IMR-90 (cell line): Measurements from ENCODE around the gene LPGAT1. TPM values are rescaled to one million over a fixed set of nuclear protein-coding genes. Genes with fewer than 3 reads are reported as not detected.

Experiments used
- ATAC-seq: fragments of 200-7000 bp; cut with Tn5 transposase; 2 replicates; pipeline ENCODE4 v1.9.1; 2020; ENCODE audit warnings: low read depth, mild to moderate bottlenecking, moderate library complexity
- BruUV-seq: library from RNA; stranded (reverse); fragments of 400-500 nt; replicated peaks from 2 replicates; lab custom pipeline; 2021; lab: Mats Ljungman, UMichigan
- CTCF ChIA-PET: fragments of 300-600 bp; formaldehyde crosslinking; extraction: SDS; loops from one replicate; lab custom pipeline; 2021; ENCODE audit warnings: antibody characterized with exemption; lab: Yijun Ruan, JAX
- POLR2A ChIA-PET: fragments of 300-600 bp; sonication (Branson Sonifier 250); formaldehyde crosslinking; loops from one replicate; lab custom pipeline; 2022; ENCODE audit warnings: antibody characterized with exemption; ENCODE audit not compliant: unreplicated experiment; lab: Charles Lee
- DNase-seq: peaks from one replicate; pipeline ENCODE4 v3.0.0; 2013
- H2AFZ ChIP-seq: replicated peaks from 2 replicates; pipeline ENCODE3; 2013; ENCODE audit warnings: low read length, mild to moderate bottlenecking; ENCODE audit not compliant: poor library complexity
- H2AK5ac ChIP-seq: 2 replicates; pipeline ENCODE4 v1.6.1; 2013; ENCODE audit warnings: low read depth, low read length, inconsistent platforms
- H2AK9ac ChIP-seq: replicated peaks from 2 replicates; pipeline ENCODE3; 2013; ENCODE audit warnings: mild to moderate bottlenecking, low read depth, low read length, moderate library complexity; ENCODE audit not compliant: poor library complexity
- H2BK120ac ChIP-seq: 2 replicates; pipeline ENCODE4 v1.6.1; 2013; ENCODE audit warnings: low read depth, low read length, inconsistent platforms
- H2BK15ac ChIP-seq: 3 replicates; pipeline ENCODE4 v1.6.1; 2013; ENCODE audit warnings: low read depth, low read length, inconsistent platforms
- H2BK20ac ChIP-seq: 2 replicates; pipeline ENCODE4 v1.6.1; 2013; ENCODE audit warnings: low read depth, mild to moderate bottlenecking, inconsistent platforms, low read length, moderate library complexity
- H2BK5ac ChIP-seq: 2 replicates; pipeline ENCODE4 v1.6.1; 2013; ENCODE audit warnings: mild to moderate bottlenecking, low read depth, low read length, inconsistent platforms; ENCODE audit not compliant: poor library complexity, severe bottlenecking
- H3K14ac ChIP-seq: replicated peaks from 2 replicates; pipeline ENCODE4 v1.6.1; 2013; ENCODE audit warnings: low read depth, low read length, inconsistent platforms
- H3K18ac ChIP-seq: 2 replicates; pipeline ENCODE4 v1.6.1; 2013; ENCODE audit warnings: low read depth, low read length, control low read depth
- H3K23ac ChIP-seq: 2 replicates; pipeline ENCODE4 v1.6.1; 2013; ENCODE audit warnings: low read depth, low read length, inconsistent platforms
- H3K27ac ChIP-seq: 2 replicates; pipeline ENCODE4 v1.5.1; 2013; ENCODE audit warnings: mild to moderate bottlenecking, control low read depth, low read length; ENCODE audit not compliant: insufficient read depth
- H3K27me3 ChIP-seq: 2 replicates; pipeline ENCODE4 v1.6.1; 2013; ENCODE audit warnings: low read length; ENCODE audit not compliant: control insufficient read depth, insufficient read depth
- H3K36me3 ChIP-seq: 2 replicates; pipeline ENCODE4 v1.6.1; 2013; ENCODE audit warnings: low read length, mixed read lengths; ENCODE audit not compliant: control insufficient read depth, insufficient read depth
- H3K4ac ChIP-seq: 2 replicates; pipeline ENCODE4 v1.6.1; 2013; ENCODE audit warnings: low read depth, low read length, inconsistent platforms
- H3K4me1 ChIP-seq: 2 replicates; pipeline ENCODE4 v1.6.1; 2013; ENCODE audit warnings: low read length, mixed read lengths; ENCODE audit not compliant: control insufficient read depth, insufficient read depth
- H3K4me2 ChIP-seq: 2 replicates; pipeline ENCODE4 v1.6.1; 2013; ENCODE audit warnings: low read depth, mild to moderate bottlenecking, control low read depth, low read length, moderate library complexity
- H3K4me3 ChIP-seq: 2 replicates; pipeline ENCODE4 v1.5.1; 2013; ENCODE audit warnings: low read depth, mild to moderate bottlenecking, control low read depth, low read length, moderate library complexity; ENCODE audit not compliant: insufficient read depth
- H3K56ac ChIP-seq: 2 replicates; pipeline ENCODE4 v1.6.1; 2013; ENCODE audit warnings: low read length, inconsistent platforms; ENCODE audit not compliant: insufficient read depth; ENCODE audit errors: extremely low read depth
- H3K79me1 ChIP-seq, 2 experiments: 2 replicates each; pipeline ENCODE4 v1.6.1; 2013; ENCODE audit warnings: low read length in 2 of 2, inconsistent platforms in 1 of 2, low read depth in 1 of 2
- H3K9ac ChIP-seq: 2 replicates; pipeline ENCODE4 v1.6.1; 2013; ENCODE audit warnings: low read depth, low read length, control low read depth
- H3K9me1 ChIP-seq: 2 replicates; pipeline ENCODE4 v1.6.1; 2013; ENCODE audit warnings: low read length, inconsistent platforms; ENCODE audit not compliant: insufficient read depth
- H3K9me3 ChIP-seq: 2 replicates; pipeline ENCODE4 v1.6.1; 2013; ENCODE audit warnings: low read length; ENCODE audit not compliant: control insufficient read depth, insufficient read depth
- H4K20me1 ChIP-seq: 2 replicates; pipeline ENCODE4 v1.6.1; 2013; ENCODE audit warnings: low read length, inconsistent platforms; ENCODE audit not compliant: insufficient read depth
- H4K5ac ChIP-seq: 2 replicates; pipeline ENCODE4 v1.6.1; 2013; ENCODE audit warnings: mild to moderate bottlenecking, low read depth, low read length, control low read depth
- H4K8ac ChIP-seq, 2 experiments: 2 replicates each; pipeline ENCODE4 v1.6.1; 2013; ENCODE audit warnings: low read depth in 2 of 2, low read length in 2 of 2, control low read depth in 1 of 2, inconsistent platforms in 1 of 2
- H4K91ac ChIP-seq: 2 replicates; pipeline ENCODE4 v1.6.1; 2013; ENCODE audit warnings: low read depth, low read length, inconsistent platforms; ENCODE audit not compliant: insufficient read depth
- ELK1 ChIP-seq: fragments of 150-350 bp; IDR thresholded peaks from 2 replicates; pipeline ENCODE4 v1.6.1; 2016; ENCODE audit warnings: low read depth, mild to moderate bottlenecking, low read length, moderate library complexity, borderline replicate concordance
- MAFK ChIP-seq: IDR thresholded peaks from 2 replicates; pipeline ENCODE4 v1.6.1; 2012; ENCODE audit warnings: low read depth, low read length, improper control_type of control experiment
- NFE2L2 ChIP-seq: fragments of 150-350 bp; IDR thresholded peaks from 2 replicates; pipeline ENCODE4 v1.6.1; 2016; ENCODE audit warnings: low read depth, mild to moderate bottlenecking, low read length
- POLR2A ChIP-seq: IDR thresholded peaks from 2 replicates; pipeline ENCODE4 v1.6.1; 2012; ENCODE audit warnings: mild to moderate bottlenecking, low read depth, low read length
- RAD21 ChIP-seq: IDR thresholded peaks from 2 replicates; pipeline ENCODE4 v1.6.1; 2012; ENCODE audit warnings: low read length, improper control_type of control experiment
- RFX5 ChIP-seq: IDR thresholded peaks from 2 replicates; pipeline ENCODE4 v1.8.0; 2012; ENCODE audit warnings: low read depth, mild to moderate bottlenecking, low read length, moderate library complexity
- SMC3 ChIP-seq: fragments of 150-350 bp; IDR thresholded peaks from 2 replicates; pipeline ENCODE4 v1.6.1; 2016; ENCODE audit warnings: low read depth, mild to moderate bottlenecking, antibody characterized with exemption, low read length, moderate library complexity
- USF2 ChIP-seq: fragments of 150-350 bp; IDR thresholded peaks from 2 replicates; pipeline ENCODE4 v1.6.1; 2017; ENCODE audit warnings: mild to moderate bottlenecking, antibody characterized with exemption, low read length, low read depth
- dilution Hi-C: fragments of 300-500 bp; cut with HindIII; formaldehyde crosslinking; loops from one replicate; pipeline ENCODE4 v1.14.3; 2018; ENCODE audit warnings: low sequenced_read_pairs; ENCODE audit not compliant: unreplicated experiment
- in situ Hi-C: fragments of 300-500 bp; cut with MboI; formaldehyde crosslinking; loops from 3 replicates; pipeline ENCODE4 v1.14.3; 2019; ENCODE audit warnings: low sequenced_read_pairs, inconsistent platforms, mixed read lengths
- intact Hi-C: fragments of 100-400 bp; cut with micrococcal nuclease; formaldehyde crosslinking; loops from 2 replicates; pipeline ENCODE4 v1.10.0; 2022
- polyA plus RNA-seq, 3 experiments: library from polyadenylated mRNA; depleted of rRNA; stranded (reverse); fragments of >200 nt; gene quantifications; 2 replicates each; pipeline ENCODE4 v1.2.3, GENCODE V29; 2012; ENCODE audit warnings: low replicate concordance in 1 of 3
- total RNA-seq: library from RNA; depleted of rRNA; stranded (reverse); fragments of >200 nt; gene quantifications from 2 replicates; pipeline ENCODE4 v1.2.3, GENCODE V29; 2012

The LPGAT1 gene
- total and polyA plus RNA-seq, 2 of the 4 experiments (the other 2 are of a cell fraction) = 6.7 to 13.6 TPM

- Histone ChIP-seq H3K9me3 (no peaks in the 10 kb centered on the region), H2AK5ac (no peak overlapping the region), H2BK120ac (no peak overlapping the region), H4K8ac (no peak overlapping the region), H4K5ac (no peak overlapping the region), H3K4me1 (no peaks in the 10 kb centered on the region), H2BK5ac (no peak overlapping the region), H3K9ac (no peak overlapping the region; the same call in 1 of the 2 replicates), H3K4ac (no peak overlapping the region), H4K20me1 (no peaks in the 10 kb centered on the region), H3K56ac (no peak overlapping the region), H4K91ac (no peak overlapping the region), H3K23ac (no peak overlapping the region), H2BK15ac (no peak overlapping the region), H2AK9ac (no peak overlapping the region), H3K4me2 (peak overlapping the region; percentile 70; the same call in 1 of the 2 replicates), H3K18ac (no peak overlapping the region), H3K79me1 (no peaks in the 10 kb centered on the region), H3K14ac (no peak overlapping the region), H3K27ac (no peak overlapping the region), H3K4me3 (no peak overlapping the region), H2AFZ (no peak overlapping the region), H3K27me3 (peaks cover 5% of the 10 kb centered on the region), H3K36me3 (no peaks in the 10 kb centered on the region), H2BK20ac (no peak overlapping the region), H3K9me1 (no peaks in the 10 kb centered on the region)
- TF ChIP-seq ELK1 = no peak
- TF ChIP-seq MAFK = no peak
- TF ChIP-seq RAD21 = no peak
- no peak for TF ChIP-seq RFX5
- no peak for TF ChIP-seq USF2
- no peak for TF ChIP-seq NFE2L2
- no peak for TF ChIP-seq POLR2A
- no peak for TF ChIP-seq SMC3
- ChIA-PET CTCF (interaction anchor here (1.4 kb wide), 1 partner anchor 192 kb away, joined by 4 read pairs; no protein-coding TSS in a partner anchor), POLR2A (no interaction called here)
- DNase-seq (no peak), ATAC-seq (peak; percentile 35; the same call in 1 of the 2 replicates)
- in situ Hi-C loops (no loop called here), intact Hi-C loops (no loop called here), dilution Hi-C loops (no loop called here)
- BruUV-seq = no TSS peak
These were observed 12.5 kb upstream of the LPGAT1 start for GRCh38 chr1:211843018-211843417.
